ENCODE data around the gene C5orf34.

- TF ChIP-seq CTCF (IDR thresholded peaks at IDR 0.05; ENCODE audit: insufficient read depth, low read length) (no peak), POLR2AphosphoS5 (IDR thresholded peaks at IDR 0.05; ENCODE audit: low read depth) (no peak), REST (IDR thresholded peaks at IDR 0.05; ENCODE audit: insufficient replicate concordance, low read depth) (no peak)
These were observed 23.6 kb downstream of the C5orf34 start for GRCh38 chr5:43491326-43491725.

Data from HL-60 (cell line).